MCF 10A (cell line): ENCODE measurements around the gene ADAMTS6. TPM values are rescaled to one million over a fixed set of nuclear protein-coding genes. Genes with fewer than 3 reads are reported as not detected.
A peak's percentile ranks its signal among the peaks of the same experiment; 100 is the strongest.

Source experiments
- BruUV-seq: library from RNA; stranded (reverse); fragments of 400-500 nt; replicated peaks from 2 replicates; lab custom pipeline; 2021; lab: Mats Ljungman, UMichigan
- CTCF ChIA-PET: fragments of 300-600 bp; sonication (Branson Sonifier 250); formaldehyde crosslinking; extraction: SDS; loops from one replicate; lab custom pipeline; 2021; ENCODE audit warnings: antibody characterized with exemption, inconsistent platforms; lab: Yijun Ruan, JAX
- POLR2A ChIA-PET: fragments of 300-600, 350-650 bp; sonication (Branson Sonifier 250); formaldehyde crosslinking; extraction: SDS; loops from one replicate; lab custom pipeline; 2020; ENCODE audit warnings: antibody characterized with exemption, inconsistent platforms; lab: Yijun Ruan, JAX
- DNase-seq: peaks from one replicate; pipeline ENCODE4 v3.0.0-alpha.2; 2018; ENCODE audit not compliant: unreplicated experiment
- H3K27ac Mint-ChIP-seq: one replicate; pipeline ENCODE4 v1.8.0; 2022; ENCODE audit warnings: mild to moderate bottlenecking, low read depth, mixed read lengths; ENCODE audit not compliant: unreplicated experiment
- H3K27me3 Mint-ChIP-seq: one replicate; pipeline ENCODE4 v1.8.0; 2022; ENCODE audit warnings: mixed read lengths; ENCODE audit not compliant: insufficient read depth, unreplicated experiment
- H3K36me3 Mint-ChIP-seq: one replicate; pipeline ENCODE4 v1.8.0; 2022; ENCODE audit warnings: mild to moderate bottlenecking, moderate library complexity, mixed read lengths; ENCODE audit not compliant: insufficient read depth, unreplicated experiment
- H3K4me1 Mint-ChIP-seq: one replicate; pipeline ENCODE4 v1.8.0; 2022; ENCODE audit warnings: mixed read lengths; ENCODE audit not compliant: insufficient read depth, unreplicated experiment
- H3K4me3 Mint-ChIP-seq: one replicate; pipeline ENCODE4 v1.8.0; 2022; ENCODE audit warnings: mild to moderate bottlenecking, moderate library complexity, mixed read lengths; ENCODE audit not compliant: unreplicated experiment
- H3K9me3 Mint-ChIP-seq: one replicate; pipeline ENCODE4 v1.8.0; 2022; ENCODE audit warnings: mixed read lengths; ENCODE audit not compliant: unreplicated experiment
- CTCF ChIP-seq: fragments of 200-600 bp; IDR thresholded peaks from one replicate; pipeline ENCODE4 v1.8.0; 2022; ENCODE audit warnings: antibody characterized with exemption, mild to moderate bottlenecking; ENCODE audit not compliant: unreplicated experiment
- intact Hi-C: fragments of 100-400 bp; cut with micrococcal nuclease; formaldehyde crosslinking; loops from 2 replicates; pipeline ENCODE4 v1.14.1; 2022
- total RNA-seq: library from RNA; stranded (reverse); gene quantifications from 2 replicates; pipeline ENCODE4 v1.2.3, GENCODE V29; 2022

The ADAMTS6 gene
- total RNA-seq, 1 experiment from 2014 or later, result 17.8 TPM

- intact Hi-C loops, result no loop called here
- POLR2A ChIA-PET, result interaction anchor here (0.7 kb wide), 1 partner anchor 328 kb away, joined by 3 read pairs; no protein-coding TSS in a partner anchor
- BruUV-seq, result no TSS peak
Observed at GRCh38 chr5:65395526-65396155, 86.1 kb downstream of the ADAMTS6 start.

DNA sequence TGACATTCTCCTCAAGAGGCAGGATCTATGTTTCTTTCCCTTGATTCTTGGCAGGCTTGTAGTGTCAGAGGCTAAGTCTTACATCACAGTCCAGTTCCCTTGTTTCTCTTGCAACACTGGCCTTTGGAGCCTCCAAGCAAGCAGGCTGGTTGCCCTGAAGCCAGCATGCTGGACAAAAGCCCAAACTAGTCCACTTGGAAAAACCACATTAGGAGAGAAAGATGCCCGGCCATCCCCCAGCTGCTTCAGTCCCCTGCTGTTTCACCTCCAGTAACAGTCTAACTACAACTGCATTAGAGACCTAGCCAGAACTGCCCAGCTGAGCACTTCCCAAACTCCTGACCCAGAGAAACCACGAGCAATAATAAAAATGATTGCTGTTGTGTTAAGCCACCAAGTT, 87.6 kb downstream of the ADAMTS6 start:
- H3K36me3 Mint-ChIP-seq, result no peaks in the 10 kb centered on the region
- CTCF ChIA-PET, result interaction anchor here (0.6 to 1.1 kb wide), 3 partner anchors 9 to 507 kb away, joined by 3 to 5 read pairs (median 3); no protein-coding TSS in a partner anchor
- H3K4me1 Mint-ChIP-seq, result peaks cover 27% of the 10 kb centered on the region
- POLR2A ChIA-PET, result interaction anchor here (0.6 kb wide), 1 partner anchor 98 kb away, joined by 4 read pairs; no protein-coding TSS in a partner anchor
- peak overlapping the region; percentile 88 for H3K27ac Mint-ChIP-seq
- no TSS peak for BruUV-seq
- peak; percentile 87 for DNase-seq
- H3K27me3 Mint-ChIP-seq, result no peaks in the 10 kb centered on the region
- H3K4me3 Mint-ChIP-seq, result peak overlapping the region; percentile 39
- no peaks in the 10 kb centered on the region for H3K9me3 Mint-ChIP-seq
- intact Hi-C loops, result no loop called here
- no peak for TF ChIP-seq CTCF

More at GRCh38 chr5:65395526-65396155, 86.1 kb downstream of the ADAMTS6 start:
- Mint-ChIP-seq H3K4me1 (peaks cover 27% of the 10 kb centered on the region), H3K36me3 (no peaks in the 10 kb centered on the region), H3K27me3 (no peaks in the 10 kb centered on the region), H3K9me3 (no peaks in the 10 kb centered on the region), H3K27ac (peak overlapping the region; percentile 40), H3K4me3 (no peak overlapping the region)
- DNase-seq, result peak; percentile 13
- no peak for TF ChIP-seq CTCF
- CTCF ChIA-PET, result interaction anchor here (0.6 to 1.1 kb wide), 2 partner anchors 292 to 761 kb away, joined by 3 to 4 read pairs; no protein-coding TSS in a partner anchor

- Mint-ChIP-seq H3K4me3 (no peak overlapping the region), H3K27ac (no peak overlapping the region), H3K9me3 (no peaks in the 10 kb centered on the region), H3K27me3 (no peaks in the 10 kb centered on the region), H3K36me3 (no peaks in the 10 kb centered on the region), H3K4me1 (peaks cover 21% of the 10 kb centered on the region)
- ChIA-PET CTCF (no interaction called here), POLR2A (no interaction called here)
- TF ChIP-seq CTCF, result no peak
- no TSS peak for BruUV-seq
- intact Hi-C loops, result no loop called here
- DNase-seq, result no peak
Observed at GRCh38 chr5:65391591-65391990, 90.1 kb downstream of the ADAMTS6 start.

DNA sequence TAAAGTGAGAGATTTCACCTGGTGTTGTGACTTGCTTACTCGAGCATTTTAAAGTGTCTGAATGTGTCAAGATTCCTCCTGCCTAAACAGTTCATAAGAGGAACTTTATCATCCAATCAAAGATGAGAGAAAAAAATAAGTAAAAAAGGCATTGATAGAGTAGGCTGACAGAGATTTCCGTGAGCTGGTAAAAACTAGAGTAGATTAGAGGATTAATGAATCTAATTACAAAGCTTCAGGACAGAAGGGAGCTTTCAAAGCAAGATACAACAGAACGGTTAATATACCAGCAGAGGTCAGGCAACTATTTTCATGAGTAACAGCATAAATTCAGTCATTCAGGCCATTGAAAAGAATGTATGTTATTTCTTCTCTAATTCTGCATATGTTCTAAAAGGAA, 91.5 kb downstream of the ADAMTS6 start:
- H3K27ac Mint-ChIP-seq, result no peak overlapping the region
- intact Hi-C loops, result no loop called here
- POLR2A ChIA-PET, result no interaction called here

More for the DNA sequence above, 91.5 kb downstream of the ADAMTS6 start:
- no peak overlapping the region for H3K4me3 Mint-ChIP-seq
- peaks cover 15% of the 10 kb centered on the region for H3K4me1 Mint-ChIP-seq
- no peaks in the 10 kb centered on the region for H3K36me3 Mint-ChIP-seq
- DNase-seq, result no peak
- CTCF ChIA-PET, result no interaction called here
- BruUV-seq, result no TSS peak
- no peak for TF ChIP-seq CTCF
- H3K27me3 Mint-ChIP-seq, result no peaks in the 10 kb centered on the region
- H3K9me3 Mint-ChIP-seq, result no peaks in the 10 kb centered on the region
